Measurements from ENCODE around the gene RABGGTA. TPM values are rescaled to one million over a fixed set of nuclear protein-coding genes. Genes with fewer than 3 reads are reported as not detected.

RABGGTA gene
- total and polyA plus RNA-seq, 9 of the 15 experiments (the other 6 are each of a cell fraction or from before 2014, with no cell fraction given): 4.5 to 24.2 (median 15.5) TPM

GRCh38 chr14:24255931-24256711 lies 15.3 kb downstream of the RABGGTA start (continued):
- TF ChIP-seq MGA (IDR thresholded peaks at IDR 0.05) (no peak), FOXP1 (CRISPR knock-in tag; IDR thresholded peaks at IDR 0.05) (no peak), ZNF778 (CRISPR knock-in tag; IDR thresholded peaks at IDR 0.05) (no peak), ZNF707 (CRISPR knock-in tag; conservative IDR thresholded peaks at IDR 0.05) (no peak)
- TF ChIP-seq, protein P1, sequence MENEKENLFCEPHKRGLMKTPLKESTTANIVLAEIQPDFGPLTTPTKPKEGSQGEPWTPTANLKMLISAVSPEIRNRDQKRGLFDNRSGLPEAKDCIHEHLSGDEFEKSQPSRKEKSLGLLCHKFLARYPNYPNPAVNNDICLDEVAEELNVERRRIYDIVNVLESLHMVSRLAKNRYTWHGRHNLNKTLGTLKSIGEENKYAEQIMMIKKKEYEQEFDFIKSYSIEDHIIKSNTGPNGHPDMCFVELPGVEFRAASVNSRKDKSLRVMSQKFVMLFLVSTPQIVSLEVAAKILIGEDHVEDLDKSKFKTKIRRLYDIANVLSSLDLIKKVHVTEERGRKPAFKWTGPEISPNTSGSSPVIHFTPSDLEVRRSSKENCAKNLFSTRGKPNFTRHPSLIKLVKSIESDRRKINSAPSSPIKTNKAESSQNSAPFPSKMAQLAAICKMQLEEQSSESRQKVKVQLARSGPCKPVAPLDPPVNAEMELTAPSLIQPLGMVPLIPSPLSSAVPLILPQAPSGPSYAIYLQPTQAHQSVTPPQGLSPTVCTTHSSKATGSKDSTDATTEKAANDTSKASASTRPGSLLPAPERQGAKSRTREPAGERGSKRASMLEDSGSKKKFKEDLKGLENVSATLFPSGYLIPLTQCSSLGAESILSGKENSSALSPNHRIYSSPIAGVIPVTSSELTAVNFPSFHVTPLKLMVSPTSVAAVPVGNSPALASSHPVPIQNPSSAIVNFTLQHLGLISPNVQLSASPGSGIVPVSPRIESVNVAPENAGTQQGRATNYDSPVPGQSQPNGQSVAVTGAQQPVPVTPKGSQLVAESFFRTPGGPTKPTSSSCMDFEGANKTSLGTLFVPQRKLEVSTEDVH (IDR thresholded peaks at IDR 0.05; ENCODE audit: low read depth, partially characterized antibody): no peak
- TF ChIP-seq, protein P2, sequence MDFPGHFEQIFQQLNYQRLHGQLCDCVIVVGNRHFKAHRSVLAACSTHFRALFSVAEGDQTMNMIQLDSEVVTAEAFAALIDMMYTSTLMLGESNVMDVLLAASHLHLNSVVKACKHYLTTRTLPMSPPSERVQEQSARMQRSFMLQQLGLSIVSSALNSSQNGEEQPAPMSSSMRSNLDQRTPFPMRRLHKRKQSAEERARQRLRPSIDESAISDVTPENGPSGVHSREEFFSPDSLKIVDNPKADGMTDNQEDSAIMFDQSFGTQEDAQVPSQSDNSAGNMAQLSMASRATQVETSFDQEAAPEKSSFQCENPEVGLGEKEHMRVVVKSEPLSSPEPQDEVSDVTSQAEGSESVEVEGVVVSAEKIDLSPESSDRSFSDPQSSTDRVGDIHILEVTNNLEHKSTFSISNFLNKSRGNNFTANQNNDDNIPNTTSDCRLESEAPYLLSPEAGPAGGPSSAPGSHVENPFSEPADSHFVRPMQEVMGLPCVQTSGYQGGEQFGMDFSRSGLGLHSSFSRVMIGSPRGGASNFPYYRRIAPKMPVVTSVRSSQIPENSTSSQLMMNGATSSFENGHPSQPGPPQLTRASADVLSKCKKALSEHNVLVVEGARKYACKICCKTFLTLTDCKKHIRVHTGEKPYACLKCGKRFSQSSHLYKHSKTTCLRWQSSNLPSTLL (IDR thresholded peaks at IDR 0.05): no peak

Data from K562 (cell line).